Measurements from ENCODE around the gene NCR1. TPM values are rescaled to one million over a fixed set of nuclear protein-coding genes. Genes with fewer than 3 reads are reported as not detected.
"Not testable (repeated sequence)": the region's sequence is repeated elsewhere in the genome, so short reads cannot be mapped to it uniquely, and the experiment has no call there.

NCR1 gene
- polyA plus RNA-seq, 3 donors from 2014 or later, result 34.1 to 146 (median 61.1) TPM

GRCh38 chr19:54894106-54894505, 11.8 kb upstream of the NCR1 start:
- not testable (repeated sequence) for DNase-seq; H3K9me3 Mint-ChIP-seq; H3K27ac Mint-ChIP-seq; H3K27me3 Mint-ChIP-seq (ENCODE audit: low read depth in 3 of 3); H3K36me3 Mint-ChIP-seq; H3K4me3 Mint-ChIP-seq
- peaks cover 0 to 20% of the 10 kb centered on the region in 2 donors for H3K4me1 Mint-ChIP-seq

GRCh38 chr19:54896036-54896435, 9.9 kb upstream of the NCR1 start:
- no peak for DNase-seq
- Mint-ChIP-seq H3K4me3 (no peak overlapping the region), H3K4me1 (peaks cover 7 to 34% of the 10 kb centered on the region in 2 donors), H3K27me3 (ENCODE audit: low read depth in 3 of 3) (peaks cover 2 to 7% (median 4%) of the 10 kb centered on the region in 3 donors), H3K36me3 (peaks cover 0 to 3% (median 0%) of the 10 kb centered on the region in 3 donors), H3K27ac (peak overlapping the region in 1 of 6 donors; percentile 7), H3K9me3 (no peaks in the 10 kb centered on the region)

- peaks cover 23 to 53% of the 10 kb centered on the region in 2 donors for H3K4me1 Mint-ChIP-seq
- not testable (repeated sequence) for DNase-seq; H3K36me3 Mint-ChIP-seq; H3K9me3 Mint-ChIP-seq; H3K27me3 Mint-ChIP-seq (ENCODE audit: low read depth in 3 of 3); H3K4me3 Mint-ChIP-seq
- H3K27ac Mint-ChIP-seq, result peak overlapping the region in 2 of 6 donors; percentile 7 to 21
Observed at GRCh38 chr19:54898685-54899084, 7.3 kb upstream of the NCR1 start.

- Mint-ChIP-seq H3K4me1 (peaks cover 32 to 63% of the 10 kb centered on the region in 2 donors), H3K27ac (peak overlapping the region in 3 of 6 donors; percentile 51 to 64 (median 51))
- H3K36me3 Mint-ChIP-seq, result not testable (repeated sequence)
Observed at GRCh38 chr19:54899646-54900045, 6.3 kb upstream of the NCR1 start.

GRCh38 chr19:54901153-54901552, 4.8 kb upstream of the NCR1 start:
- H3K27me3 Mint-ChIP-seq (ENCODE audit: low read depth in 3 of 3), result peaks cover 12 to 18% (median 12%) of the 10 kb centered on the region in 3 donors
- not testable (repeated sequence) for H3K9me3 Mint-ChIP-seq, H3K36me3 Mint-ChIP-seq, DNase-seq, H3K4me3 Mint-ChIP-seq
- peak overlapping the region; percentile 53 to 87 (median 79) for H3K27ac Mint-ChIP-seq
- peaks cover 47 to 70% of the 10 kb centered on the region in 2 donors for H3K4me1 Mint-ChIP-seq

More at GRCh38 chr19:54899646-54900045, 6.3 kb upstream of the NCR1 start:
- H3K4me3 Mint-ChIP-seq, DNase-seq, H3K9me3 Mint-ChIP-seq: not testable (repeated sequence)
- peaks cover 3 to 10% (median 7%) of the 10 kb centered on the region in 3 donors for H3K27me3 Mint-ChIP-seq (ENCODE audit: low read depth in 3 of 3)

- peaks cover 16 to 25% (median 17%) of the 10 kb centered on the region in 3 donors for H3K27me3 Mint-ChIP-seq (ENCODE audit: low read depth in 3 of 3)
- H3K9me3 Mint-ChIP-seq, result no peaks in the 10 kb centered on the region
- H3K4me3 Mint-ChIP-seq, result peak overlapping the region in 1 of 5 donors; percentile 40
- peaks cover 51 to 67% of the 10 kb centered on the region in 2 donors for H3K4me1 Mint-ChIP-seq
- DNase-seq, result no peak
- no peaks in the 10 kb centered on the region for H3K36me3 Mint-ChIP-seq
- peak overlapping the region; percentile 51 to 77 (median 68) for H3K27ac Mint-ChIP-seq
Observed at GRCh38 chr19:54902061-54902460, 3.9 kb upstream of the NCR1 start.

GRCh38 chr19:54903303-54903702, 2.6 kb upstream of the NCR1 start:
- H3K4me1 Mint-ChIP-seq, result peaks cover 58 to 69% of the 10 kb centered on the region in 2 donors
- no peak for DNase-seq
- peak overlapping the region in 2 of 6 donors; percentile 93 to 100 for H3K27ac Mint-ChIP-seq

GRCh38 chr19:54904261-54904660, 1.7 kb upstream of the NCR1 start:
- peak; percentile 69 to 71 (median 70) for DNase-seq
- not testable (repeated sequence) for H3K36me3 Mint-ChIP-seq, H3K9me3 Mint-ChIP-seq
- H3K27me3 Mint-ChIP-seq (ENCODE audit: low read depth in 3 of 3), result peaks cover 14 to 28% (median 17%) of the 10 kb centered on the region in 3 donors
- H3K4me1 Mint-ChIP-seq, result peaks cover 62 to 75% of the 10 kb centered on the region in 2 donors
- peak overlapping the region; percentile 93 to 100 (median 99) for H3K27ac Mint-ChIP-seq
- peak overlapping the region; percentile 97 to 99 (median 98) for H3K4me3 Mint-ChIP-seq

More at GRCh38 chr19:54903303-54903702, 2.6 kb upstream of the NCR1 start:
- Mint-ChIP-seq H3K36me3 (no peaks in the 10 kb centered on the region), H3K27me3 (ENCODE audit: low read depth in 3 of 3) (peaks cover 14 to 28% (median 17%) of the 10 kb centered on the region in 3 donors), H3K4me3 (no peak overlapping the region), H3K9me3 (no peaks in the 10 kb centered on the region)

GRCh38 chr19:54905421-54905802, 536 bp upstream of the NCR1 start:
- Mint-ChIP-seq H3K27me3 (ENCODE audit: low read depth in 3 of 3) (peaks cover 12 to 27% (median 17%) of the 10 kb centered on the region in 3 donors), H3K36me3 (peaks cover 6 to 8% (median 6%) of the 10 kb centered on the region in 3 donors), H3K27ac (peak overlapping the region; percentile 93 to 100 (median 99)), H3K4me1 (peaks cover 57 to 70% of the 10 kb centered on the region in 2 donors), H3K4me3 (peak overlapping the region; percentile 97 to 99 (median 98)), H3K9me3 (no peaks in the 10 kb centered on the region)
- no peak for DNase-seq

- H3K4me3 Mint-ChIP-seq, result peak overlapping the region; percentile 97 to 99 (median 98)
- peak overlapping the region; percentile 93 to 100 (median 99) for H3K27ac Mint-ChIP-seq
- peak; percentile 63 to 67 (median 64) for DNase-seq
- H3K36me3 Mint-ChIP-seq, result peaks cover 16 to 19% (median 16%) of the 10 kb centered on the region in 3 donors
- peaks cover 63 to 72% of the 10 kb centered on the region in 2 donors for H3K4me1 Mint-ChIP-seq
- H3K27me3 Mint-ChIP-seq (ENCODE audit: low read depth in 3 of 3), result peaks cover 12 to 27% (median 17%) of the 10 kb centered on the region in 3 donors
- H3K9me3 Mint-ChIP-seq, result no peaks in the 10 kb centered on the region
Observed at GRCh38 chr19:54906819-54907218, 871 bp downstream of the NCR1 start.

- Mint-ChIP-seq H3K27ac (peak overlapping the region in 5 of 6 donors; percentile 56 to 93 (median 64)), H3K36me3 (peaks cover 16 to 26% (median 19%) of the 10 kb centered on the region in 3 donors), H3K4me1 (peaks cover 59 to 72% of the 10 kb centered on the region in 2 donors), H3K4me3 (peak overlapping the region in 4 of 5 donors; percentile 27 to 64 (median 61)), H3K27me3 (ENCODE audit: low read depth in 3 of 3) (peaks cover 12 to 27% (median 17%) of the 10 kb centered on the region in 3 donors)
- not testable (repeated sequence) for DNase-seq, H3K9me3 Mint-ChIP-seq
Observed at GRCh38 chr19:54907899-54908298, 2.0 kb downstream of the NCR1 start.

- peaks cover 5 to 20% (median 8%) of the 10 kb centered on the region in 3 donors for H3K36me3 Mint-ChIP-seq
- peaks cover 80 to 85% of the 10 kb centered on the region in 2 donors for H3K4me1 Mint-ChIP-seq
- peak; percentile 82 to 84 (median 84) for DNase-seq
- H3K9me3 Mint-ChIP-seq, result no peaks in the 10 kb centered on the region
- peak overlapping the region; percentile 77 to 90 (median 87) for H3K4me3 Mint-ChIP-seq
- H3K27me3 Mint-ChIP-seq (ENCODE audit: low read depth in 3 of 3), result peaks cover 14 to 28% (median 23%) of the 10 kb centered on the region in 3 donors
- H3K27ac Mint-ChIP-seq, result peak overlapping the region; percentile 87 to 99 (median 95)
Observed at GRCh38 chr19:54916822-54917221, 10.9 kb downstream of the NCR1 start.

GRCh38 chr19:54918499-54918898, 12.6 kb downstream of the NCR1 start:
- DNase-seq, result no peak
- peak overlapping the region in 4 of 5 donors; percentile 9 to 47 (median 35) for H3K4me3 Mint-ChIP-seq
- peaks cover 82 to 88% of the 10 kb centered on the region in 2 donors for H3K4me1 Mint-ChIP-seq
- peaks cover 4 to 10% (median 9%) of the 10 kb centered on the region in 3 donors for H3K36me3 Mint-ChIP-seq
- peak overlapping the region; percentile 47 to 99 (median 92) for H3K27ac Mint-ChIP-seq
- H3K27me3 Mint-ChIP-seq (ENCODE audit: low read depth in 3 of 3), result peaks cover 11 to 28% (median 21%) of the 10 kb centered on the region in 3 donors
- H3K9me3 Mint-ChIP-seq, result no peaks in the 10 kb centered on the region
